D721Med (cell line): Measurements from ENCODE around the gene FADS2.

ENCODE experiments used
- DNase-seq: peaks from one replicate; pipeline ENCODE4 v3.0.0; 2011; ENCODE audit warnings: low spot score; ENCODE audit not compliant: insufficient read length
- FAIRE-seq: peaks from 2 replicates; lab custom pipeline; 2011; peaks lifted over from hg19 to GRCh38; lab: Jason Lieb, UNC
- TF ChIP-seq, protein P1 (sequence below): IDR thresholded peaks from 2 replicates; pipeline ENCODE4 v1.5.1; 2012; ENCODE audit warnings: mild to moderate bottlenecking, control low read depth; ENCODE audit not compliant: insufficient read depth; ENCODE audit errors: missing control alignments

Gene FADS2

DNA sequence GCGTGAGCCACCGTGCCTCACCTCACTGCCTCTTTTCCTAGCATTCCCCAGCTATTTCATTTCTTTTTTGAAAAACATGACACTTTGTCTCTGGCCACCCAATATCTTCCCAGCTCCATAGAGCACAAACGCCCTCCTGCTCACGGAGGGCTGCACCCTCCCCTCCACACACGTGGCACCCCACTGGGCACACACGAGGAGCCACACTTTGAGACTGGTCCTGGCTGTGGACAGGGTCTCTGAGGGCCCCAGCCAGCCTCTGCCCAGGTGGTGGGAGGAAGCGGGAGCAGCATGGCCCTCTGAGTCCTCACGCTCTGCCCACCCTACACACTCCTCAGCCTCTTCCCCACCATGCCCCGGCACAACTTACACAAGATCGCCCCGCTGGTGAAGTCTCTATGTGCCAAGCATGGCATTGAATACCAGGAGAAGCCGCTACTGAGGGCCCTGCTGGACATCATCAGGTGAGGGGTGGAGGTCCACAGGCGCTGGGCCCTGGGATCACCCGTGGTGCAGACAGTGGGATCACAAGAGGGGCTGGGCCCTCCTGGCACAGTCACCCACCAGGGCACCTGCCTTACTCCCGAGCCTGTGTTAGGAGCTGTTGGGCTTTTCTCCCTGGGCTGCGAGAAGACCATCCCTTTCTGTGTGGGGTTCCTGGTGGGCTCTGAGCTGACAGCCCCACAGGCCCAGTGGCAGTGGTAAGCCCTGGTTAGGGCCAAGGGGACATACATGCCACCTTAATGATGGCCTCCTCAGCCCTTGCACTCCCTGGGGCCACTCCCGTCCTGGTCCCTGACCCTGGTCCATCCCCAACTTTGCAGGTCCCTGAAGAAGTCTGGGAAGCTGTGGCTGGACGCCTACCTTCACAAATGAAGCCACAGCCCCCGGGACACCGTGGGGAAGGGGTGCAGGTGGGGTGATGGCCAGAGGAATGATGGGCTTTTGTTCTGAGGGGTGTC lies 37.0 kb downstream of the FADS2 start:
- FAIRE-seq: no peak
- TF ChIP-seq, protein P1, sequence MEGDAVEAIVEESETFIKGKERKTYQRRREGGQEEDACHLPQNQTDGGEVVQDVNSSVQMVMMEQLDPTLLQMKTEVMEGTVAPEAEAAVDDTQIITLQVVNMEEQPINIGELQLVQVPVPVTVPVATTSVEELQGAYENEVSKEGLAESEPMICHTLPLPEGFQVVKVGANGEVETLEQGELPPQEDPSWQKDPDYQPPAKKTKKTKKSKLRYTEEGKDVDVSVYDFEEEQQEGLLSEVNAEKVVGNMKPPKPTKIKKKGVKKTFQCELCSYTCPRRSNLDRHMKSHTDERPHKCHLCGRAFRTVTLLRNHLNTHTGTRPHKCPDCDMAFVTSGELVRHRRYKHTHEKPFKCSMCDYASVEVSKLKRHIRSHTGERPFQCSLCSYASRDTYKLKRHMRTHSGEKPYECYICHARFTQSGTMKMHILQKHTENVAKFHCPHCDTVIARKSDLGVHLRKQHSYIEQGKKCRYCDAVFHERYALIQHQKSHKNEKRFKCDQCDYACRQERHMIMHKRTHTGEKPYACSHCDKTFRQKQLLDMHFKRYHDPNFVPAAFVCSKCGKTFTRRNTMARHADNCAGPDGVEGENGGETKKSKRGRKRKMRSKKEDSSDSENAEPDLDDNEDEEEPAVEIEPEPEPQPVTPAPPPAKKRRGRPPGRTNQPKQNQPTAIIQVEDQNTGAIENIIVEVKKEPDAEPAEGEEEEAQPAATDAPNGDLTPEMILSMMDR: no peak
- no peak for DNase-seq

DNA sequence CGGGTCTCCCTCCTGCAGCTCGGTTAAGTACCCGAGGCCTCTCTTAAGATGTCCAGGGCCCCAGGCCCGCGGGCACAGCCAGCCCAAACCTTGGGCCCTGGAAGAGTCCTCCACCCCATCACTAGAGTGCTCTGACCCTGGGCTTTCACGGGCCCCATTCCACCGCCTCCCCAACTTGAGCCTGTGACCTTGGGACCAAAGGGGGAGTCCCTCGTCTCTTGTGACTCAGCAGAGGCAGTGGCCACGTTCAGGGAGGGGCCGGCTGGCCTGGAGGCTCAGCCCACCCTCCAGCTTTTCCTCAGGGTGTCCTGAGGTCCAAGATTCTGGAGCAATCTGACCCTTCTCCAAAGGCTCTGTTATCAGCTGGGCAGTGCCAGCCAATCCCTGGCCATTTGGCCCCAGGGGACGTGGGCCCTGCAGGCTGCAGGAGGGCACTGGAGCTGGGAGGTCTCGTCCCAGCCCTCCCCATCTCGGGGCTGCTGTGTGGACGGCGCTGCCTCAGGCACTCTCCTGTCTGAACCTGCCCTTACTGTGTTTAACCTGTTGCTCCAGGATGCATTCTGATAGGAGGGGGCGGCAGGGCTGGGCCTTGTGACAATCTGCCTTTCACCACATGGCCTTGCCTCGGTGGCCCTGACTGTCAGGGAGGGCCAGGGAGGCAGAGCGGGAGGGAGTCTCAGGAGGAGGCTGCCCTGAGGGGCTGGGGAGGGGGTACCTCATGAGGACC lies 38.3 kb downstream of the FADS2 start:
- TF ChIP-seq, protein P1: no peak
- DNase-seq (no peak), FAIRE-seq (no peak)

DNA sequence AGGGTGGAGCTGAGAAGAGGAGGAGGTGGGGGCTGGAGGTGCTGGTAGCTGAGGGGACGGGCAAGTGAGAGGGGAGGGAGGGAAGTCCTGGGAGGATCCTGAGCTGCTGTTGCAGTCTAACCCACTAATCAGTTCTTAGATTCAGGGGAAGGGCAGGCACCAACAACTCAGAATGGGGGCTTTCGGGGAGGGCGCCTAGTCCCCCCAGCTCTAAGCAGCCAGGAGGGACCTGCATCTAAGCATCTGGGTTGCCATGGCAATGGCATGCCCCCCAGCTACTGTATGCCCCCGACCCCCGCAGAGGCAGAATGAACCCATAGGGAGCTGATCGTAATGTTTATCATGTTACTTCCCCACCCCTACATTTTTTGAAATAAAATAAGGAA lies 38.9 kb downstream of the FADS2 start:
- TF ChIP-seq, protein P1: no peak
- DNase-seq (no peak), FAIRE-seq (no peak)

DNA sequence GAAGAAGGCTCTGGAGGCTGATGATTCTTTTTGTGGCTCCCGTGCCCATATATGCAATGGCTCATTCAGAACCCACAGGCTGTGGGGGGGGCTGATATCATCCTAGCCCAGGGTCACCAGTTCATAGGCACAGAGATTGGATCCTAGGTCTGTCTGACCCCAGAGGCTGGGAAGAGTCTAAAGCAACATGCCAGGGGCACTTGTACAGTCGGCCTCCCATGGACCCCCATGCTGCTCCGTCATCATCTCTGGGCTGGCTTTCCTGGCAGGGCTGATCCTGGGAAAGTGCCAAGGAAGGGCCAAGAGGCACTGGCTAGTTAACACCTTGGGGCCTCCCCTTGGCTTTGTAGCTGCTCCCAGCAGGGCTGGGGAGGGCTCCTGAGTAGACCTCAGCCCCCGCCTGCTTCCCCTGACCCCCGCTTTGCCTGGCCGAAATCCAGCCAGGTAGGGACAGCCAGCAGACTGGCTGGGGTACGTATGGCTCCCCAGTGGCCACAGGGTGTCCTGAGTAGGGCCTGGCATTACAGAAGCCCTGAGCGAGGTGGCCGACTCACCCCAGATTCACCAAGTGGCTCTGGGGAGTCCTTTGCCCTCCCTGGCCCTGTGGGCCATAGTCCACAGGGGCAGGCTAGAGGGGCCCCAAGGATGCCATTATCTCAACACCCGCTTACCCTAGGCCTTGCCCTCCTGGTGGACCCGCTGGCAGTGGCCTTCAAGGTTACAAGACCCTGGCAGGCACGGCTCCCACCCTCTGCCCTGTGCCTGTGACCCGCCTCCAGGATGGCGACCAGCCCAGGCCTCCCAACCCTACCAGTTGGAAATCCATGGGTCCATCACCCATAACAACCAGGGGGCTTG lies 40.7 kb downstream of the FADS2 start:
- TF ChIP-seq, protein P1: no peak
- DNase-seq (no peak), FAIRE-seq (no peak)

DNA sequence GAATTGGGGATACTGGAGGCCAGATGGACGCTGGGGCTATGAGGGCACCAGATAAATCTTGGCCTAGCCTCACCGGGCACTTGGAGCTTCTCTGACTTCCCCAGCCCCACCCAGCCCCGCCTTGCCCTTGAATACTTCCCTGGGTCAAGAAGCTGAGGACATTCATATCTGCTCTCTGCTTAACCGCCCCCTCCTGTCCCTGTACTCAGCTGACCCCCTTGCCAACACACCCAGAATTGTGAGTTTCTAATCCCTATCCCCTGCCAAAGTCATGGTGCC lies 41.3 kb downstream of the FADS2 start:
- no peak for DNase-seq
- TF ChIP-seq, protein P1: no peak
- no peak for FAIRE-seq

DNA sequence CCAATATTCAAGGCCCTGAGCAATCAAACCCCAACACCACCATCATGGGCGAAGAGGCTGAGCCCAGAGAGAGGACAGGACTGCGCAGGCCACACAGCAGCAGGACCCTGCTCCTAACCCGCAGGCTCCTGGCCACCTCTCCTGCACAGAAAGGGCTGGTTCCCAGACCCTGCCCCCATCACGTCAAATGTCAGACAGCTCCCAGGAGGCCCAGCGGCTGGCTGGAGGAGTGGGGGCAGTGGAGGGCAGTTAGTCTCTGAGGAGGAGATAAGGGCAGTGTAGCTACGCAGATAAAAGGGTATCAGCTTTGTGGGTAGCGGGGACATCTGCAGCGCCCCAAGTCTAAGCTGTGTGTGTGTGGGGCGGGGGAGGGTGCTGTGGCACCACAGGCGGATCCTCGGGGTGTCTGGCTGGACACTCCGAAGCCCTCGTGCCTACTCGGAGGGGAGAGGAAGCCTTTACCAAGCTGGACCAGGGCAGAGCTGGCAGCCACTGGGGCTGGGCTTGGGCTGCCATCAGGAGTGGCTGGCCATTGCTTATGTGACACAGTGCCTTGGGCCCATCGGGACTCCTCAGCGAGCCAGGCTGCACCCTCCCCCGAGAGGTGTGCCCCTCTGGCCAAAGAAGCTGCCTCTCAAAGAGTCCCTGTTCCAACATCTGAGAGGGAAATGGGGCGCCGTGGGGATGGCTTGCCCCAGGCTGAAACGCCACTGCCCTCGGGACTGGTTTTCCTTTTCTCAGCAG lies 41.8 kb downstream of the FADS2 start:
- FAIRE-seq (no peak), DNase-seq (no peak)
- TF ChIP-seq, protein P1: no peak
